DND-41 (cell line): Measurements from ENCODE around the gene P3H3.

Experiments
- CTCF ChIP-seq: IDR thresholded peaks from 2 replicates; pipeline ENCODE4 v1.5.1; 2012; ENCODE audit warnings: borderline replicate concordance, low read length, moderate library complexity, mild to moderate bottlenecking; ENCODE audit not compliant: poor library complexity, severe bottlenecking; ENCODE audit errors: extremely low read depth
- EZH2 ChIP-seq: IDR thresholded peaks from 3 replicates; pipeline ENCODE4 v1.6.1; 2012; ENCODE audit warnings: borderline replicate concordance, low read depth, mild to moderate bottlenecking, moderate library complexity, low read length, inconsistent platforms; ENCODE audit not compliant: severe bottlenecking

DNA sequence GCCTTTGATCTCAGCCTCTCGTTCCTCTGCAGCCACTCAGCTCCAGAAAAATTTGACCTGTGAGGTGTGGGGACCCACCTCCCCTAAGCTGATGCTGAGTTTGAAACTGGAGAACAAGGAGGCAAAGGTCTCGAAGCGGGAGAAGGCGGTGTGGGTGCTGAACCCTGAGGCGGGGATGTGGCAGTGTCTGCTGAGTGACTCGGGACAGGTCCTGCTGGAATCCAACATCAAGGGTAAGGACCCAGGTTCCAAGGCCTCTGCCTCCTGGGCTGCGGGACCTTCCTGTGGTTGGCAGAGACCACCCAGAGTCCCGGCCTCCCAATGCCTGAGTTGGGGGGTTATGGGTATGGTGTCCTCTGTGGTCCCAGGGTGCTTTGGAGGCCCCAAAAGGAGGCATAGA, 11.1 kb upstream of the P3H3 start:
- no peak for TF ChIP-seq CTCF
- no peak for TF ChIP-seq EZH2
